H1 (cell line): ENCODE data around the gene LCN10. TPM values are rescaled to one million over a fixed set of nuclear protein-coding genes. Genes with fewer than 3 reads are reported as not detected.
"Not testable (repeated sequence)": the region's sequence is repeated elsewhere in the genome, so short reads cannot be mapped to it uniquely, and the experiment has no call there.

Experiments used
- CTCF ChIA-PET: fragments of 300-600 bp; sonication (Branson Sonifier 250); formaldehyde crosslinking; loops from one replicate; lab custom pipeline; 2021; ENCODE audit not compliant: partially characterized antibody; lab: Charles Lee
- POLR2A ChIA-PET: fragments of 300-600 bp; sonication (Branson Sonifier 250); formaldehyde crosslinking; loops from one replicate; lab custom pipeline; 2021; ENCODE audit warnings: inconsistent platforms; ENCODE audit not compliant: partially characterized antibody; lab: Charles Lee
- DNase-seq, 2 experiments: peaks; one replicate each; pipeline versions ENCODE4 v3.0.0 to v3.0.0-alpha.2; 2010 to 2022; ENCODE audit warnings: low spot score in 2 of 2, low read depth in 1 of 2, mixed read lengths in 1 of 2
- FAIRE-seq: peaks from 2 replicates; lab custom pipeline; 2011; peaks lifted over from hg19 to GRCh38; lab: Jason Lieb, UNC
- H2AFZ ChIP-seq: 2 replicates; pipeline ENCODE4 v1.8.1; 2012; ENCODE audit warnings: low read length, inconsistent platforms
- H2AK5ac ChIP-seq: 2 replicates; pipeline ENCODE4 v1.6.1; 2013; ENCODE audit warnings: low read depth, low read length
- H2BK120ac ChIP-seq: replicated peaks from 2 replicates; pipeline ENCODE3; 2013; ENCODE audit warnings: low read depth, low read length, inconsistent platforms
- H2BK12ac ChIP-seq: 2 replicates; pipeline ENCODE4 v1.6.1; 2013; ENCODE audit warnings: low read depth, low read length
- H2BK15ac ChIP-seq: 2 replicates; pipeline ENCODE4 v1.6.1; 2013; ENCODE audit warnings: low read length
- H2BK20ac ChIP-seq: 2 replicates; pipeline ENCODE4 v1.6.1; 2013; ENCODE audit warnings: low read length
- H2BK5ac ChIP-seq: 2 replicates; pipeline ENCODE4 v1.6.1; 2013; ENCODE audit warnings: low read depth, low read length
- H3K14ac ChIP-seq: 2 replicates; pipeline ENCODE4 v1.6.1; 2013; ENCODE audit warnings: inconsistent platforms; ENCODE audit not compliant: insufficient read length
- H3K18ac ChIP-seq: 2 replicates; pipeline ENCODE4 v1.6.1; 2013; ENCODE audit warnings: low read length; ENCODE audit errors: extremely low read depth
- H3K23ac ChIP-seq: 2 replicates; pipeline ENCODE4 v1.6.1; 2013; ENCODE audit warnings: inconsistent platforms; ENCODE audit not compliant: insufficient read length
- H3K23me2 ChIP-seq: 2 replicates; pipeline ENCODE4 v1.6.1; 2013; ENCODE audit warnings: low read depth, low read length
- H3K27ac ChIP-seq: 2 replicates; pipeline ENCODE4 v1.6.1; 2011; ENCODE audit warnings: low read depth, low read length, inconsistent platforms
- H3K27me3 ChIP-seq, 4 experiments: replicated peaks in 1 of 4; 1 replicate in 1 of 4; 2 replicates in 3 of 4; pipeline versions ENCODE4 v1.6.1 to v1.8.1; 2011 to 2013; ENCODE audit warnings: low read length in 3 of 4, mild to moderate bottlenecking in 3 of 4, inconsistent platforms in 2 of 4, mixed read lengths in 2 of 4, moderate library complexity in 1 of 4; ENCODE audit not compliant: control insufficient read depth in 3 of 4, insufficient read depth in 3 of 4; ENCODE audit errors: extremely low read depth in 1 of 4
- H3K36me3 ChIP-seq, 4 experiments: 2 replicates each; pipeline versions ENCODE4 v1.6.1 to v1.8.1; 2011 to 2013; ENCODE audit warnings: mild to moderate bottlenecking in 4 of 4, low read length in 3 of 4, moderate library complexity in 2 of 4, control low read depth in 1 of 4, inconsistent platforms in 1 of 4; ENCODE audit not compliant: insufficient read depth in 4 of 4, control insufficient read depth in 2 of 4
- H3K4ac ChIP-seq: replicated peaks from 2 replicates; pipeline ENCODE3; 2013; ENCODE audit warnings: low read length, low read depth, mixed read lengths, inconsistent platforms; ENCODE audit not compliant: insufficient read length
- H3K4me1 ChIP-seq, 4 experiments: replicated peaks in 1 of 4; 1 replicate in 1 of 4; 2 replicates in 3 of 4; pipeline versions ENCODE4 v1.6.1 to v1.8.1; 2011 to 2013; ENCODE audit warnings: low read length in 3 of 4, inconsistent platforms in 2 of 4, mixed read lengths in 1 of 4; ENCODE audit not compliant: insufficient read depth in 4 of 4, control insufficient read depth in 3 of 4
- H3K4me2 ChIP-seq, 2 experiments: 2 replicates each; pipeline versions ENCODE4 v1.6.1 to v1.8.1; 2011 to 2013; ENCODE audit warnings: low read depth in 2 of 2, low read length in 2 of 2, control low read depth in 1 of 2, inconsistent platforms in 1 of 2, mild to moderate bottlenecking in 1 of 2; ENCODE audit not compliant: insufficient read depth in 1 of 2
- H3K4me3 ChIP-seq, 4 experiments: fragments of 200-600, 300-600 bp in 1 of 4; sonication (generic), shearing (Covaris generic), sonication (Bioruptor Twin) in 1 of 4; 2 replicates each; pipeline versions ENCODE4 v1.5.1 to v1.8.1; 2011 to 2016; ENCODE audit warnings: low read length in 4 of 4, low read depth in 3 of 4, control low read depth in 2 of 4, inconsistent platforms in 2 of 4, mild to moderate bottlenecking in 2 of 4, mixed read lengths in 1 of 4, moderate library complexity in 1 of 4; ENCODE audit not compliant: insufficient read depth in 2 of 4; ENCODE audit errors: extremely low read depth in 1 of 4
- H3K56ac ChIP-seq: replicated peaks from 2 replicates; pipeline ENCODE3; 2013; ENCODE audit warnings: low read depth, mild to moderate bottlenecking, mixed read lengths, low read length, inconsistent platforms; ENCODE audit not compliant: insufficient read length
- H3K79me1 ChIP-seq: 2 replicates; pipeline ENCODE4 v1.6.1; 2013; ENCODE audit warnings: low read depth, low read length, control low read depth
- H3K79me2 ChIP-seq, 2 experiments: 2 replicates each; pipeline versions ENCODE4 v1.6.1 to v1.8.1; 2012 to 2013; ENCODE audit warnings: low read length in 2 of 2, mild to moderate bottlenecking in 2 of 2, inconsistent platforms in 1 of 2; ENCODE audit not compliant: insufficient read depth in 2 of 2, control insufficient read depth in 1 of 2
- H3K9ac ChIP-seq, 4 experiments: replicated peaks in 1 of 4; 1 replicate in 1 of 4; 2 replicates in 3 of 4; pipeline versions ENCODE4 v1.6.1 to v1.8.1; 2011 to 2013; ENCODE audit warnings: low read depth in 3 of 4, low read length in 3 of 4, control low read depth in 2 of 4, mild to moderate bottlenecking in 2 of 4, moderate library complexity in 2 of 4, inconsistent platforms in 1 of 4; ENCODE audit errors: extremely low read depth in 1 of 4
- H3K9me3 ChIP-seq, 2 experiments: 2 replicates each; pipeline versions ENCODE4 v1.6.1 to v1.8.1; 2012 to 2013; ENCODE audit warnings: mild to moderate bottlenecking in 2 of 2, moderate library complexity in 2 of 2, control low read depth in 1 of 2, inconsistent platforms in 1 of 2, low read depth in 1 of 2, low read length in 1 of 2, mixed read lengths in 1 of 2; ENCODE audit not compliant: insufficient read depth in 2 of 2
- H4K20me1 ChIP-seq, 2 experiments: replicated peaks in 1 of 2; 2 replicates each; pipeline versions ENCODE3 to v1.8.1; 2011 to 2013; ENCODE audit warnings: inconsistent platforms in 2 of 2, low read length in 2 of 2, mild to moderate bottlenecking in 1 of 2; ENCODE audit not compliant: insufficient read depth in 2 of 2, control insufficient read depth in 1 of 2
- H4K5ac ChIP-seq: 2 replicates; pipeline ENCODE4 v1.6.1; 2013; ENCODE audit warnings: low read length, low read depth, mixed read lengths, inconsistent platforms; ENCODE audit not compliant: insufficient read length
- H4K8ac ChIP-seq: 2 replicates; pipeline ENCODE4 v1.8.0; 2013; ENCODE audit warnings: mild to moderate bottlenecking, moderate library complexity, low read length, inconsistent platforms; ENCODE audit not compliant: insufficient read depth; ENCODE audit errors: extremely low read depth
- H4K91ac ChIP-seq: replicated peaks from 2 replicates; pipeline ENCODE3; 2013; ENCODE audit warnings: low read length, mixed read lengths, inconsistent platforms; ENCODE audit not compliant: insufficient read length
- BACH1 ChIP-seq: IDR thresholded peaks from 2 replicates; pipeline ENCODE4 v1.6.1; 2012; ENCODE audit warnings: low read length, improper control_type of control experiment
- CTCF ChIP-seq, 3 experiments: IDR thresholded peaks; 1 replicate in 2 of 3; 2 replicates in 1 of 3; pipeline versions ENCODE4 v1.5.1 to v1.6.1; 2011; ENCODE audit warnings: low read length in 3 of 3, mild to moderate bottlenecking in 3 of 3, inconsistent platforms in 2 of 3, low read depth in 1 of 3, moderate library complexity in 1 of 3; ENCODE audit not compliant: insufficient read depth in 1 of 3; ENCODE audit errors: control extremely low read depth in 1 of 3
- whole genome bisulfite sequencing, 2 experiments: shearing (Covaris generic) in 1 of 2; methylation state at CpG; one replicate each; pipeline versions ENCODE4 v1.1.6 to v1.1.7; 2013 to 2015; ENCODE audit warnings: low lambda C conversion rate in 2 of 2, mixed read lengths in 2 of 2, inconsistent platforms in 1 of 2, low coverage in 1 of 2, missing lambda C conversion rate in 1 of 2; ENCODE audit not compliant: insufficient replicate concordance in 2 of 2, insufficient coverage in 1 of 2, insufficient read length in 1 of 2; ENCODE audit errors: extremely low coverage in 1 of 2, missing lambda C conversion rate in 1 of 2; 5-methylcytosine and 5-hydroxymethylcytosine counted together
- polyA plus RNA-seq, 7 experiments: library from polyadenylated mRNA; depleted of rRNA in 3 of 7; stranded (reverse) in 5 of 7; unstranded in 2 of 7; fragments of >200 nt in 5 of 7; fragments of 200-250 nt in 2 of 7; gene quantifications; 1 replicate in 5 of 7; 2 replicates in 1 of 7; 4 replicates in 1 of 7; pipeline versions ENCODE4 v1.2.1 to v1.2.3, GENCODE V29; 2011 to 2013; ENCODE audit warnings: missing spikeins in 2 of 7, mixed read lengths in 2 of 7
- total RNA-seq: library from RNA; stranded (reverse); fragmentation: NEBNext Ultra II Directional; extraction: Animal tissue kit (Norgen Biotek cat#: 25700); gene quantifications from 2 replicates; pipeline ENCODE4 v1.2.1, GENCODE V29; 2021

Gene LCN10
- total and polyA plus RNA-seq, 2 of the 8 experiments (the other 6 are each of a cell fraction or from before 2014, with no cell fraction given) = 2.6 to 2.8 TPM

DNA sequence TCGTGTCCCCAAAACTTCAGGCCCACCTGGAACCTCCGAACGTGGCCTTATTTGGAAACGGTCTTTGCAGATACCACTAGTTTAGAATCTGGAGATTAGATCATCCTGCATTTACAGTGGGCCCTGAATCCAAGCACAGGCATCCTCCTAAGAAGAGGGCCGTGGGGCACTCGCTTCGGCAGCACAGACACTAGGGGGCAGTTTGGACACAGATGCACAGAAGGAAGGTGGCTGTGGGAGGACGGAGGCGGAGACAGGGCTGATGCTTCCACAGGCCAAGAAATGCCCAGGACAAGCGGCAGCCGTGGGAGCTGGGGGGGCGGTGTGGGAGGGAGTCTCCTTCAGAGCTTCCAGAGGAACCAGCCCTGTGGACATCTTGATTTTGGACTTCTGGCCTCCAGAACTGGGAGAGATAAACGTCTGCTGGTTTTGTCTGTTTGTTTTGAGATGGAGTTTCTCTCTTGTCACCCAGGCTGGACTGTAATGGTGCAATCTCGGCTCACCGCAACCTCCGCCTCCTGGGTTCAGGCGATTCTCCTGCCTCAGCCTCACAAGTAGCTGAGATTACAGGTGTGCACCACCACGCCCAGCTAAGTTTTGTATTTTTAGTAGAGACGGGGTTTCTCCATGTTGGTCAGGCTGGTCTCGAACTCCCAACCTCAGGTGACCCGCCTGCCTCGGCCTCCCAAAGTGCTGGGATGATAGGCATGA, 18.2 kb upstream of the LCN10 start:
- not testable (repeated sequence) for H4K91ac ChIP-seq, H2AFZ ChIP-seq, H3K9ac ChIP-seq, H3K27ac ChIP-seq, DNase-seq, H4K5ac ChIP-seq, H3K4me2 ChIP-seq, FAIRE-seq, H2BK12ac ChIP-seq, H3K14ac ChIP-seq, H3K23me2 ChIP-seq, H3K18ac ChIP-seq, H3K9me3 ChIP-seq, H3K4me3 ChIP-seq, H2BK15ac ChIP-seq, H3K79me1 ChIP-seq, H4K20me1 ChIP-seq, H3K79me2 ChIP-seq, H2BK20ac ChIP-seq, H2AK5ac ChIP-seq, H3K56ac ChIP-seq, H3K4ac ChIP-seq, H3K23ac ChIP-seq, H3K27me3 ChIP-seq, H2BK120ac ChIP-seq, H2BK5ac ChIP-seq, H3K36me3 ChIP-seq
- Histone ChIP-seq H4K8ac (peak overlapping the region; percentile 20; the same call in 1 of the 2 replicates), H3K4me1 (peaks cover 0 to 13% (median 6%) of the 10 kb centered on the region in 4 experiments; a peak in 4 of 7 replicates)
- ChIA-PET CTCF (interaction anchor here (1.1 to 5.1 kb wide), 13 partner anchors 10 to 437 kb away, joined by 3 to 33 read pairs (median 4); no protein-coding TSS in a partner anchor), POLR2A (interaction anchor here (1.0 to 3.8 kb wide), 6 partner anchors 33 to 54 kb away, joined by 3 to 34 read pairs (median 3); partner anchors contain the start of gene RABL6)
- peak in 2 of 3 experiments; percentile 38 to 67; a peak in 3 of 4 replicates for TF ChIP-seq CTCF (IDR thresholded peaks at IDR 0.05; ENCODE audit: control extremely low read depth in 1 of 3, insufficient read depth in 1 of 3, low read depth in 1 of 3, low read length in 3 of 3)
- peak; percentile 31; the same call in 1 of the 2 replicates for TF ChIP-seq BACH1
- WGBS, 2 experiments = 77% methylated on average over 16 of the region's 22 CpGs; no CpG with 5 or more reads in 1 of the 2 experiments
